COR-L47 (cell line): ENCODE measurements around the gene SMYD3.
"Not testable (repeated sequence)": the region's sequence is repeated elsewhere in the genome, so short reads cannot be mapped to it uniquely, and the experiment has no call there.

Experiments
- DNase-seq: peaks from one replicate; lab custom pipeline; 2025; lab: John Stamatoyannopoulos, UW

SMYD3 gene

DNA sequence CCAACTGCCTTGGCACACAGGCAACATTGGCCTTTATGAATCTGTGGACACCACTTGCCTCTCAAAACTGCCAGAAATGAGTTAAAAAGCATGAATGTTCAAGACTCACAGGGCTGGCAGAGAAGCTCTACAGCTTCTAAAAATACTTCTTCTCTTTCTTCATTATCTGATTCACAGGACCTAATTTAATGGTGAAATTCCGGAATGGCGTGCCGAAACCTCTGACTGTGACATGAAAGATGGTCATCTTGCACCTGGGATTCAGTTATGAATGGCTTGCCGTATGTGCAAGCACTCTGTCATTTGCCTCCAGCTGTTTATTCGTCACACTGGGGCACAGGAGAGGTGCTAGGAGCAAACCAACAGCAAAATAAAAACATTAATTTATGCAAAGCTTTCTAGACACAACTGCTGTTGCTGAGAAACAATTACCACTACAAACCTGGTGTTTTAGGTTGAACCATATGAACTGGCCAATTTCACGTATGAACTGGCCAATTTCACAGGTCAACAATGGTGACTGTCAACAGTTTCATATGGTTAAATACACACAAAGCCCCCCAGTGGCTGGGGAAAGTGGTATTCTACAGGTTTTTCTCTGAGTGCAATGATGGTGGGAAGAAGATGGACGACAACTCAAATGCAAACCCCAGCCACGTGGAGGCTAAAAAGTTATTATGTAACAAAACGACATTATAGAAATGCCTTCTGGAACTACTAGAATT, 704.0 kb downstream of the SMYD3 start:
- DNase-seq = no peak

DNA sequence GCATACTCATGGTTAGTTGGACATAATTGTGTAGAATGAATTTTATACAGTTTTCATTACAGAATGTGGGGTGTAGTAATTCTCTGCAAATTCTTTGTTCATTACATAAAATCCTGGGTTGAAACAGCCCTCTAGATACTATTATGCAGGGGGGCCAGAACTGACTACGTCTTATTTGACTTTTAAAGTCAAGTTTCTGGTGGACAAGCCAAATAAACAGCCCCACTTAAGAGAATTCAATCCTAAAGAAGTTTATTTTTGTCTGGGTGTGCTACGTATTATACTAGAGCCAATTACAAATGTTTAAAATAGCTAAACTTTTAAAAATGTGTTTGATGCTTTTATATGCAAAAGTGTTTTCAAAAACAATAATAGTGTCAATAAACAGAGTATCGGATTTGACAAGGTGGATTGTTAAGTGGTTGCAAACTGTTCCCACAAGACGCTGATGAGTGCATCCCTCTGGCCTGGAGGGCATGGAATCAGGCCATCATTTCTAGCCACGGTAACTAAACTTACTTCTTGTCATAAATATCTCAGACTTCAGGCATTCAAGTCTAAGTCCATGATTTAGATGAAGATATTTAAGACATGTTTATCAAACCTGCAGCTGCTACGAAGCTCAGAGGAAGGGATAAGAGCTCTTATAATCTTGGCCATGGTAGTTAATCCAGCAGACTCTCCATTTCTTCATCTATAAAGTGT, 706.0 kb downstream of the SMYD3 start:
- no peak for DNase-seq

DNA sequence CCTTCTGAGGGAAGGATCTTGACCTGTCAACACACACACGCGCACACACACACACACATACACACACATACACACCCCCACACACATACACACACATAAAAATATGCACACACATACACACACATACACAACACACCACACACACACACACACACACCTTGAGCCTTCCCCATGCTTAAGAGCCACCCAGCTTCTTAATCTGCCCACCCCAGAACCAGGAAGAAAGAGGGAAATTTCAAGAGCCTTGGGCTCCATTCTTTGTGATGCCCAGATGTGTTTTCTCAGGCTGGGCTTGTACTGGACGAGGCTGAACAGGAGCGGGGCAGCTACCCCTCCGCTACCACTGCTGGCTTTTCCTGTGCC, 708.7 kb downstream of the SMYD3 start:
- no peak for DNase-seq

DNA sequence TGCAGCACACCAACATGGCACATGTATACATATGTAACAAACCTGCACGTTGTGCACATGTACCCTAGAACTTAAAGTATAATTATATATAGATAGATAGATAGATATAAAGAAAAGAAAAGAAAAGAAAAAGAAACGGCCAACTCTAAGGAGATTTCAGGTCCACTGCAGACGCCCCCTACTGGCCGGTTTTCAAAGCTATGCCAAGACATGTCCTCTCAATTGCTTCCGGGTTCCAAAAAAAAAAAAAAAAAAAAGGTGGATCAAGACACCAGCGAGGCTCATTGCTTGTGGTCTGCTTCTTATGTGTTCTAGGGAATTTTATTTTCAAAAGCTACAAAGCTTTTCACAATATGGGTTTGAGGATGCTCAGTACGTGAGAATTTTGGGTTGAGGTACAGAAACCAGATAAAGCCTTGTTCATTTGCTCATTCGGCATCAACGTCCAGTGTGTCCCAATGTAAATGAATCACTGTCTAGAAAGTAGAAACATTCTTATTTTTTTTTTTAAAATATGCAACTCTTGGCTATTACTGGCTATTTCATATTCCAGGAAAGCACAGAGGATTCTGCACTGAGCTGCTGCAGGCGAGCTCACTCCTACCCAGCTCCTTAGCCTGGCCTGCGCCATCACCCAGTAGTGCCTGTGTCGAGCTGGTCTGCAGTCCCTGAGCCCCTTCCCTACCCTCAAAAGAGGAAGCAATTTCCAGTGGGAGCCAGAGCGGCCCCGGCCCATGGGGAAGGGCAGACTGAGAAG, 709.3 kb downstream of the SMYD3 start:
- no peak for DNase-seq

DNA sequence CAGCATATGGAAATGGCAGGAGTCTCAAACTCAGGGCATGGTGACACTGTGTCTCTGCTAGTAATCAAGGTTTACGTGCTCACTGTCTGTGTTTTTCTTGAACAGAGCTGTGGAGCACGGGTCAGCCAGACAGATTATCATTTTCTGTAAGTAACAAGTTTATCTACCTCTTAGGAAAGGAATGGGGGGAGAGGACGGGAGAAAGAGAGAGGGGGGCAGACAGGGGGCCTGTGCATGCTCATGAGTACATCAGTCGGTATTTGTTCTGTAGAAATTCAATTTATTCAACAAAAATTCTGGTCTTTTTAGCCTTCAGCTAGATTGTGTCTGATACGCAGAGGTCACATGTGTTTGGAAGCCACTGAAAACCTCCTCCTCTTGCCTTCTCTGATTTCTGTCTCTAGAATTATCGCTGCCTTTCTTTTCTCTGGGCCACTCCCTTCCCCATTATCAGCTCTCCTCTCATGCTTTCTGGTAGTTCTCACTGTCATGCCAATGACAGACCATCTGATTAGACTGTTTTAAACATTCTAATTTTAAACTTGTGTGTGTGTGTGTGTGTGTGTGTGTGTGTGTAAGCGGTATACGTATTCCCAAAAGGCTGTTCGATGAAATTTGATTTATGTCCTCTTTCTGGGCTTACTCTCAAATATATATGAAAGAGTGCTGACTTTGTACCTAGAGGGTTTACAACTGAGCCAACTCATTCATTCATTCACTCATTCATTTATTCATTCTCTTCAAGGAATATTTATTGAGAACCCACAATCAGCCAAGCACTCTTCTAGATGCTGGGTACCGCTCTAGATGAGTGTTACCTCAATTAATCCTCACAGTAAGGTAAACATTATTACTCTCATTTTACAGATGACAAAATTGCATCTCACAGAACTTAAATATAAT, 715.4 kb downstream of the SMYD3 start:
- DNase-seq = no peak

DNA sequence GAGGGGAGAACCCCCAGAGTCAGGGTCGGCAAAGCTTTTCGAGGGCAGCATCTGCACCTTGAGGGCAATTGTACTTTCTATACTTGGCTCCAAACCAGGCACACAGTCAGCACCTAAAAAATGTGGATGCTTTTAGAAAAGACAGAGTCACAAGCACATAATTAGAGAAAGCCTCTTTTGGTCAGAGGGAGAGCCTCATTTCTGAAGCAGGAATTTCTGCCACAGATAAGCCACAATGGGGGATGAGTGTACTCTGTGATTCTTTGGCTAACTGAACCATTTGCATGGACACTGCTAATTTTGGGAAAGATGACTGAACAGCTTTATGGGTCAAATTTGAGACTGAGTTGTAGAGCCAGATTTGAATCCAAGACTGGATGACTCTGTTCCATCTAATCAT, 716.6 kb downstream of the SMYD3 start:
- no peak for DNase-seq

DNA sequence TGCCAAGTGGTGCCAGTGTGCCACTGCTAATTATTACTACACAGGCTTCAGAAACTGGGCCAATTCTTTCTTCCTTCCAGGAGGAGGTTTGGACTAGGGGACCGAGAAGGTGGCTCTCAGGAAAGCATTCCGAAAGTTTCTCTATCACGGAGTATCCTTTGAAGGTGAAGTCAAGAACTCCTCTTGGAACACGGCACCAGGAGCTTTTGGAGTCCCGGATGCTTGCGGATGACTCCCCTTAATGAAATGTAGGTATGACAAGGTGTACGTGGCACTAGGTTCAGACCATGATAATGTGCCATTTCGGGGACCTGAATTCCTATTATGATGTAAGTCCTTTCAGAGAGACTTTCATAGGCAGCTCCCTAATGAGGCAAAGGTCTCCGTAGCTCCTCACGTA, 718.2 kb downstream of the SMYD3 start:
- DNase-seq = no peak

DNA sequence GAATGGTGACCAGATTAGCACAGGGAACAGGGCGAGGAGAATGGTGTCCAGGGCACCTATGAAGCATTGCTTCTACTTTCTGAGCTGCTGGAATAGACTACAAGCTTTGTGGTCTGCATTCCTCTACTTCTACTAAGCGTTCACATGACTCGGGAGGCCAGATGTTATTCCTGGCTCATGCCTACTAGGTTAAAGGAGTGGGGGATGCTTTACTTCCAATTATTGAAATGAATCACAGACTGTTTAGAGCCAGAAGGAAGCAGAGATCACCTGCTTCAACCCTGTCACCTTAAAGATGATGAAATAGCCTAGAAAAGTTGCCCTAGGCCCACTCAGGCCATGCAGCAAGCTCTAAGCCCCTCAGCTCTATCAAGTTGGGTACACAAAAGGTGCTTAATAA, 718.8 kb downstream of the SMYD3 start:
- DNase-seq = no peak

DNA sequence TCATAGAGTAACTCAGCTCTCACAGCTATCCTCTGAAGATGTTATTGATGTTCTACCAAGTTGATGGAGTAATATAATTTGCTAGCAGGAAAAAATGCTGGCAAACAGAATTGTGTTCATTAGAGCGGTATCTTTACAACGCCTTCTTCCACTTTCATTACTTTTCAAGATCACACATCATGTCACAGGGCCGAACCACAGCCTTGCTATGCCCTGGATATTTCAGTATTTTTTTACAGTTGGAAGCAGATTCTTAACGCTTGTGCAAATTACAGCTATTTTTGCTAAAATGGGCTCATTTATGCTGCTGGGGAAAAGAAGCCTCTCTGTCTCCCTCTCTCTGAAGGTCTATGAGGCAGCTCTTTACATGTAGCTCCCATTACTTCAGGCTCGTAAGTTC, 720.1 kb downstream of the SMYD3 start:
- no peak for DNase-seq

DNA sequence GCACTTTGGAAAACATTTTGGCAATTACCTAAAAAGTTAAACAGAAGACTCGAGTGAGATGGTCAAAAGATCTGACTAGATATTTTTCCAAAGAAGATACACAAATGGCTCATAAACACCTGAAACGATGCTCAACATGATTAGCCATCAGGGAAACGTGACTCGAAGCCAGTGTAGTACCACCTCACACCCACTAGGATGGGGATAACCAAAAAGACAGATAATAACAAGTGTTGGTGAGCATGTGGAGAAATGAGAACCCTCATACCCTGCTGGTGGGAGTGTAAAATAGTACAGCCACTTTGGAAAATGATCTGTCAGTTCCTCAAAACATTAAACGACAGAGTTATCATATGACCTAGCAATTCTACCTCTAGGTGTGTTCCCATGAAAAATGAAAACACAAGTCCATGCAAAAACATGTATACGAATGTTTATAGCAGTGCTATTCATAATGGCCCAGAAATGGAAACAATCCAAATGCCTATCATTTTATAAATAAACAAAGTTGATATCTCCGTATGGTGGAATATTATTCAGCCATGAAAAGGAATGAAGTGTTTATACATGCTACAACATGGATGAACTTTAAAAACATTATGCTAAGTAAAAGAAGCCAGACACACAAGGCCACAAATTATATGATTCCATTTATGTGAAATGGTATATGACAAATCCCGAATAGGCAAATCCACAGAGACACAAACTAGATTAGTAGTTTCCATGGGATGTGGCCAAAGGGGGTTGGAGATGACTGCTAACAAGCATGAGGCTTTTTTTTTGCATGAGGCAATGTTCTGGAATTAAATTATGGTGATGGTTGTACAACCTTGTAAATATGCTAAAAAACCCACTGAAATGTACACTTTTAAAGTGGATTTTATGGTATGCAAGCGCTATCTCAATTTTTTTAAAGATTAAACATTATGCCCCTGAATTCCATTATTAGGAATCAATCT, 727.0 kb downstream of the SMYD3 start:
- DNase-seq = no peak

DNA sequence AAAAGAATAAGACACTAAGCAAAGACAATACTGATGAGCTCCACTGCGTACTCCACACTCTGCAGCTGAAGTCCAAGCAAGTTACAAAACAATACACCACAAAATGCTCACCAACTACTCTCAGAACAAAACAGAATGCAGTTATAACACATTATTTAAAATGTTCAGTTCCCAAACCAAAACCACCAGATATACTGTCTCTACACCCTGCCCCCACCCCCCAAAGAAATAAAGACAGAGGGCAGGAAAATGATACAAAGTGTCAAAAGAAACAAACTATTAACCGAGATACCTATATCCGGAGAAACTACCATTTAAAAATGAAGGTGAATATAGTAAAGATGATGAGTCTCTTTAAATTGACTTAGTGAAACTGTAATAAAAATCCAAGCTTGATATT, 729.3 kb downstream of the SMYD3 start:
- no peak for DNase-seq

DNA sequence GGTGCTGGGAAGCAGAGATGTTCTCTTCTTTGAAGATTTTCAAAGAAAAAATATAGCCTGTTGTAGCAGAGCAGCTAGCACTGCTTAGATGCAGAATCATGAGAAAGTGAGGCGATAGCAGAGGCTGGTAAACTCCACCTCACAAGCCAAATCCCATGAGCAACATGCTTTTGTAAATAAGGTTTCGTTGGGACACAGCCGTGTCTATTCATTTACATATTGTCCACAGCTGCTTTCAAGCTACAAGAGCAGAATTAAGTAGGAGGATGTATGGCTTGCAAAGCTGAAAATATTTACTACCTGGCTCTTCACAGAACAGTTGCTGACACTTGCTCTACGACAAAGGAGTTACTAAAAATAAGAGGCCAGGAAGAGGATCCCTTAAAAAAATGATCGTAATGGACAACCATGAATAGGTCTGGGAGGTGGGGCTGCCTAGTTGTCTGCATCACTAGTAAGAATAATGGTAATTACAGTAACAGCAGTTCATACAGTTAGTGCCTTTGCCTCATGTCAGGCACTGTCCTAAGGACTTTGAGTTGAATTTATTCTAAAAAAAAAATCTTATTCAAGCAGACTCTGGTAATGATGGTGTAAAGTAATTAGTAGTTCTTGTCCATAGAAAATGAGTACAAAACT, 730.3 kb downstream of the SMYD3 start:
- no peak for DNase-seq

DNA sequence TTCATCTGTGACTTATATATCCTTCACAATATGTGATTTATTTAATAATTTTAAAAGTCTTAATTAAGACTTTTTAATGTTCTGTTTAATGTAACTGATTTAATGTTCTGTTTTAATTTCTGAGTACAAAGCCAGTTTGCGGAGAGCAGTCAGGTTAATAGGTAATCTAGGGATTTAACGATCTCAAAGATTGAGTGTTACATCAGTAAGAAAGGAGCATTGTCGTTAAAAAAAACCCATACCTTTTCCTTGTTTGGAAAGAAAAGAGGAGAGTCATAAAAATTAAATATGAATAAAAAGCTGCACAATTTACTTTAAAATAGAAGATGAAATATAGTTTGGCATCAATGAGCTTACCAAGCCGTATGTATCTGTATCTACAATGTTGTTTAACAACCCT, 730.9 kb downstream of the SMYD3 start:
- DNase-seq = no peak

DNA sequence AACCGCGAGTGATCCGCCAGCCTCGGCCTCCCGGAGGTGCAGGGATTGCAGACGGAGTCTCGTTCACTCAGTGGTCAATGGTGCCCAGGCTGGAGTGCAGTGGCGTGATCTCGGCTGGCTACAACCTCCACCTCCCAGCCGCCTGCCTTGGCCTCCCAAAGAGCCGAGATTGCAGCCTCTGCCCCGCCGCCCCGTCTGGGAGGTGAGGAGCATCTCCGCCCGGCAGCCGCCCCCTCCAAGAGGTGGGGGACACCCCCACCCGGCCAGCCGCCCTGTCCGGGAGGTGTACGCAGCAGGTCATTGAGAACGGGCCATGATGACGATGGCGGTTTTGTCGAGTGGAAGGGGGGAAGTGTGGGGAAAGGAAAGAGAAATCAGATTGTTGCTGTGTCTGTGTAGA, 732.1 kb downstream of the SMYD3 start:
- DNase-seq = not testable (repeated sequence)

DNA sequence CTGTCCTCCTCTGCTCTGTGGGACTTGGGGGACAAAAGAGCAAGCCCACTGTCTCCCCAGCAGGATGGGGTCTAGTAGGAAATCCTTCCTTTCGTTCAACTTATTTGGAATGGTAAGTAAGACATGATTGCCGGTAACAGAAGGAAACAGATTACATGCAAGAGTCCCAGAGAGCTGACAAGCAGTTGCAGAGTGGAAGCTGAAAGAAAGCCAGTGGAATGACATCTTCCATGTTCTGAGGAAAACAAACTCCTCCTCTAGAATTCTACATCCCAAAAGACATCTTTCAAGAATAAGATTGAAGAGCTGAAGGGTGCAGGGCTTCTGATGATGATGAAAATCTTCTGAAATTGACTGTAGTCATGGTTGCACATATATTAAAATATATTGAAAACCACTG, 732.9 kb downstream of the SMYD3 start:
- no peak for DNase-seq

DNA sequence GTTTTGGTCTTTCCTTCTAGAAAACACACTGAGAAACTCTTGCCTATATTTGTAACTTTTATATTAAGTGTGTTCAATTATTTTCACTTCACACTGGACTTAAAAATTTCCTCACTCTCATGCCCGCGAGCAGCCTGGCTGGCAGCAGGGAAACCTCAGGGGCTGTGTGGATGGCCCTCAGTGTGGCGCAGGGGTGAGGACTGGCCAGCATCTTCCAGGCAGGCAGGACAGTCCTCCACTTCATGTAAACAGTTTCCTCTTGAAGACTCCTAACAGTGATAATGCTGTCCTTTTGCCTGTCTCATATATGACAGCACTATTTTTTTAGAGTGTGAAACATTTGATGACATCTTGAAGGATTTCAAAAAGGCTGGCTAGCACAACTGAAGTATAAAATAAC, 733.7 kb downstream of the SMYD3 start:
- DNase-seq = no peak

DNA sequence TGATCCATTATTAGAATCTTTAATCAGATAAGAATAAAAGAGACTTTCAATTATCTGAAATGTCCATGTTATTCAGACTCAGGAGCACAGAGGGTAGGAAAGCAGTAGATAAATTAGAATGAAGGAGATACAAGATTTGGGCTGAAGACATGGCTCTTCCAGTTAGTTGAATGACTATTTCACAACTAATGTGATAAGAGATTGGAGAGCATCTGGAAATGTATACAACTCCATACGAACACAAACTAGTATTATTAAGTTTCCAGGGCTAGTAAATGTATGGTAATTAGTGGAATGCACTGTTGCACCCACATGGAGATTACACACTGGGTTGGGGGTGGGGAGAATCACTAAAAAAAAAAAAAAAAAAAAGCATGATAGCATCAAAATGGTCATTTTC, 734.3 kb downstream of the SMYD3 start:
- DNase-seq = no peak

DNA sequence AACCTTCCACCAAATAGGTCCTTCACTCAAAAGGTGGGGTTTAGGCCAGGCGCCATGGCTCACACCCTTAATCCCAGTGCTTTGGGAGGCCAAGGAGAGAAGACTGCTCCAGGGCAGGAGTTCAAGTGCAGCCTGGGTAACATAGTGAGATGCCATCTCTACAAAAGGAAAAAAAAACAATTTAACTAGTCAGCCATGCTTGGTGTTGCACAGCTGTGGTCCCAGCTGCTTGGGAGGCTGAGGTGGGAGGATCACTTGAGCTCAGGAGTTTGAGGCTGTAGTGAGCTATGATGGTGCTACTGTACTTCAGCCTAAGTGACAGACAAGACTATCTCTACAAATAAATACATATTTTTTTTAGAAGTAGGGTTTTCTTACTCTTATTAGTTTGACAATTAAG, 734.8 kb downstream of the SMYD3 start:
- DNase-seq = no peak

DNA sequence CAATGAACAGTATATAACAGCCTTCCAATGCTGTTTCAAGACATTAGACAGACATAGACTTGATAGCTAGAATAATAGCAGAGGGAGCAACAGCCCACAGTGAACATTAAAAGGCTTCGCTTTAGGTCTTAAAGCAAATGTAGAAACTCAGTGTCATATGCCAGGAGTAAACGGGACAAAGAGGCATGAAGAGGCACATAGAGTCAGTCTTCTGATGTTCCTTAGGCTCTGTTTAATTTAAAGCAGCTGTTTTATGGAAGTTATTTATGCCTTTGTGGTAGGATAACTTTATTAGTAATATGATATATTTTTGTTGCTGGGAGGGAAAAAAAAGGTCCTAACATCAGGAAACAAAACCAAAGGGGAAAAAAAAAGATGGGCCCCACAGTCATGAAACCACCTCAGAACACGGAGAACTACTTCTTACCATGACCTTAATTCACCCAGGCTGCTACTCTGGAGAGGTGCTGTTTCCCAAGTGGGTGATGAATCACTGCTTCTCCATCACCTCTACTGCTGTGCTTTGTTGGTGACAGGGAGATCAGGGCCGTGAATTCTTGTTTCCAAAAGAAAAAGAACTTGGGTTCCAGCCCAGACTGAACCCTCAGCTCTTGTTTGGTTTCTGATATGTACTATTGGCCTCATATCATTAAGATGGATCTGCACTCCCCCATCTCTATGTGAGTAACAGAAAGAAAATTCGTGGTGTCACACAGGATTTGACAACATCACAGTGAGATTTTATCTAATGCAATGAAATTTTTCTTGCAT, 735.4 kb downstream of the SMYD3 start:
- DNase-seq = no peak

DNA sequence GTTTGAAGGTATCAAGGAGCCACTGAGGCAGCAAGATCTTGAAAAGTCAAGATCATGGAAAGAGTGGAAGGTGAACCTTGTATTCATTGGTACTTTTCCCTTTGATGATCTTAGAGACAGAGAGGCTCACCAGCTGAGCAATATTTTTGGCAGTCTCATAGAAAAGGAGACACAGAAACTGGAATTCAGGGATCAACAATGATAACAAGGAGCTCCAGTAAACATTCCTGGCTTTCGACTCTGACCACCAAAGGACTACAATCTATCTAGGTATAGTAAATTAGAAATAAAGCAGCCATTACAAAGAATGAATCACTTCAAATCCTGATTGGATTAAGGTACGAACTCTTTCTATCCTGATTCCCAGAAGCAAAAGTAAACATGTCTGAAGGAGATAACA, 736.9 kb downstream of the SMYD3 start:
- DNase-seq = no peak
